Stimulated activated CD8-positive, alpha-beta memory T cell treated with anti-CD3 and anti-CD28 coated beads, Interleukin-2, amount 100 ng/mL, for 1 hour (primary cell): ENCODE data around the gene MINK1.
A peak's percentile ranks its signal among the peaks of the same experiment; 100 is the strongest.

ENCODE experiments used
- DNase-seq, 2 donors: peaks; one replicate each; pipeline ENCODE4 v3.0.0-alpha.2; 2020; ENCODE audit warnings: low read depth in 2 of 2

MINK1 gene

DNA sequence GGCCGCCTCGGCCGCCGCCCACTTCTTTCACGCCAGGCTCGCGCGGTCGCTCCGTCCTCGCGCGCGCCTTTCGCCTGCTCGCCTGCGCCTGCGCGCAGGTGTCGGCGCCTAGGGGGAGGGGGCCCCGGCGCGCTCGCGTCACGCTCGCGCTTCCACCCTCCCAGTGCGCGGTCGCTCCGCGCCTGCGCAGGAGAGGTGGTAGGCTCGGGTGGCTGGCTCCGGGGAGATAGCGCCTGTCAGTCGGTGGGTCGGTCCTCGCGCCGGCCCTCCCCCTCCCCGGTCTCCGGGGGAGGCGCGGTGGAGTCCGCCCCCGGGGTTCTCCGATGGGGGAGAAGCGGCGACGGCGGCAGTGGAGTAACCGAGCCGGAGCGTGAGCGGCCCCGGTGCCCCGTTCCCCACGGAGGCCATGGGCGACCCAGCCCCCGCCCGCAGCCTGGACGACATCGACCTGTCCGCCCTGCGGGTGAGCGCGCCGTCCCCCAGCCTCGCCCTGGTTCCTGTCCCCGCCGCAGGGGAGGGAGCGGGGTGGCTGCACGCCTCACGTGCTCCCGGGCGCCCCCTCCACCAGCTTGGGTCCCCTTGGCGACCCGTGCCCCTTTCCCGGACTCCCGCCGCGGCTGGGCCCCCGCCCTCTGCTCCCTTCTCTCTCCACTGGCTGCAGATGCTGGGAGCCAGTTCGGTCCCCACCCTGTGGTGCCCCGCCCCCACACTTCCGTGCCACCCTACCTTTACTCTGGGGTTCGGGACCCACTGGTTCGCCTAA, at the start of gene MINK1:
MINK1 (plus strand) TSS at position 163 of the 763 bp plus-strand sequence; CDS start at position 407, 244 bp downstream.
- DNase-seq = peak; percentile 79 to 80

- DNase-seq = no peak
These were observed 47.6 kb upstream of the MINK1 start for GRCh38 chr17:4785311-4786105.

DNA sequence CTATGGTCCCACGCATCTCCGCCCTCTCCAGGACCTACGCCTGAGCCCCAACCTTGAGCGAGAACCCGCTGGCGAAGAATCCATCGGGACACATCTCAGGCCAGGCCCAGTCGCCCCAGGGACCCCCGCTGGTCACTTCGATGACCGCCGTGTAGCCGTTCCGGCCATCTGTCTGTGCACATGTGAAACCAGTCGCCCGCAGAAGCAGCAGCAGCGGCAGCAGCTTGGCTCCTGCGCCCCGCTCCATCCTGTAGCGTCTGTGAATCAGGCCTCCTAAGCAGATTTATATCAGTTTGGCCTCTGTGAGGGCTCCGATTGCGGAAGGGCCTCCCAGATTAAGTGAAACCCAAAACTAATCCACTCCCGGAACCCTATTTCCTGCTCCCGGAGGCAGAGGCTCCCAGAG, 47.0 kb upstream of the MINK1 start, which contains the start of gene VMO1:
VMO1 (minus strand) TSS at position 259 of the 406 bp plus-strand sequence; CDS start at position 247, 12 bp downstream.
- DNase-seq = no peak

DNA sequence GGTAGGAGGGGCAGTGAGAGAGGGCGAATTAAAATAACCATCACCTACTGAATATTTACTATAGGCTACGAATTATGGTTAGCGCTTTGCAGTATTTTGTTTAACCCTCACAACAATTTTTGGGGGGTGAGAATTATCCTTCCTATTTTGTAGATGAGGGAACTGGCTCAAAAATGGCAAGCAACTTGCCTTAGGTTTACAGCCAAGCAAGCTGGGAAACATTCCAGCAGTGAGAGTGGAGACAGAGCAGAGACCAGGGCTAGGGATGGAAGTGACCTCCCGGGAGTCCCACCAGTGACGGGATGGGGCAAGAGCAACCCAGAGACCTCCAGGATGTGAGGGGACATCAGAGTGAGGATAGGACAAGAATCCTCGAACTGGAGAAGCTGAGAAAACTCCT, 46.6 kb upstream of the MINK1 start:
- DNase-seq = no peak

- DNase-seq = no peak
These were observed 44.9 kb upstream of the MINK1 start for GRCh38 chr17:4788159-4788806.

- no peak for DNase-seq
These were observed 44.1 kb upstream of the MINK1 start, which contains the start of gene GLTPD2 for GRCh38 chr17:4788807-4789700. TSS of gene GLTPD2 (plus strand) at chr17:4788964. CDS start at chr17:4789012, 48 bp downstream.

GRCh38 chr17:4789701-4789950, 43.5 kb upstream of the MINK1 start:
- DNase-seq = no peak

- peak; percentile 50 to 66 for DNase-seq
These were observed 43.0 kb upstream of the MINK1 start for GRCh38 chr17:4789951-4790704.

- DNase-seq = no peak
These were observed 42.4 kb upstream of the MINK1 start for GRCh38 chr17:4790705-4791088.

- no peak for DNase-seq
These were observed 38.0 kb upstream of the MINK1 start for GRCh38 chr17:4795168-4795567.

DNA sequence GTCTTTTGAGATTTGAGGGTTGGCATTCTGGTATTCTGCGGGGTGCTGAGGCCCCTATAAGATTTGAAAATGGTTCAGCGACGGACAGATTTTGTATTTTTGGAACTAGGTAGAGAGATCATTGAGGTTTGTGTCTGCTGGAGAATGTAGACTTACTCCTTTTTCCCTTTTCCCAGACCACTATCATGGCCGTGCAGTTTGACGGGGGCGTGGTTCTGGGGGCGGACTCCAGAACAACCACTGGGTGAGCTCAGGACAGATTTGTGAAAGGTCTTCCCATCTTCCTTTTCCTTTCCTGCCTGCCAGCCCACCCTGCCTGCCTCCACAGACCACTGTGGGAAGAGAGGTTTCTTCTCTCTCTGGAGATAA, 36.6 kb upstream of the MINK1 start:
- DNase-seq = no peak

GRCh38 chr17:4800462-4801196, 32.5 kb upstream of the MINK1 start:
- no peak for DNase-seq

DNA sequence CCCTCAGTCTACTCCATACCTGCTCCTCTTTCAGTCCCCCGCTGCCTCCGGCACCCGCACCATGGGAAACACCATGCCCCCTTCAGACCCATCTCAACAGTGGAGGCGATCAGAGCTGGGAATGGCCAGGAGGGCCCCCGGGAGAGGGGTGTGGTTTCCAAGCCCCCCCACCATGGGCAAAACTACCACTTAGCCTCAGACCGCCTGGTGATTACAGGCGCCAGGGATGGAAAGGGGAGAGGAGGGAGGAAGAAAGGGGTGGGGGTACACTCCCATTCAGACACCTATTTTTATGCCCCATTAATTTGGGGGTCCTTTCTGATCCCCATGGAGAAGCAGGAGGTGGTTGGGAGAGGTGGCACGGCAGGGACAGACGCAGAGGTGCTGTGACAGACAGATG, 30.9 kb upstream of the MINK1 start, which contains the start of gene C17orf114:
C17orf114 (minus strand) TSS at position 101 of the 400 bp plus-strand sequence.
- no peak for DNase-seq

GRCh38 chr17:4806456-4806776, 26.7 kb upstream of the MINK1 start:
- no peak for DNase-seq

DNA sequence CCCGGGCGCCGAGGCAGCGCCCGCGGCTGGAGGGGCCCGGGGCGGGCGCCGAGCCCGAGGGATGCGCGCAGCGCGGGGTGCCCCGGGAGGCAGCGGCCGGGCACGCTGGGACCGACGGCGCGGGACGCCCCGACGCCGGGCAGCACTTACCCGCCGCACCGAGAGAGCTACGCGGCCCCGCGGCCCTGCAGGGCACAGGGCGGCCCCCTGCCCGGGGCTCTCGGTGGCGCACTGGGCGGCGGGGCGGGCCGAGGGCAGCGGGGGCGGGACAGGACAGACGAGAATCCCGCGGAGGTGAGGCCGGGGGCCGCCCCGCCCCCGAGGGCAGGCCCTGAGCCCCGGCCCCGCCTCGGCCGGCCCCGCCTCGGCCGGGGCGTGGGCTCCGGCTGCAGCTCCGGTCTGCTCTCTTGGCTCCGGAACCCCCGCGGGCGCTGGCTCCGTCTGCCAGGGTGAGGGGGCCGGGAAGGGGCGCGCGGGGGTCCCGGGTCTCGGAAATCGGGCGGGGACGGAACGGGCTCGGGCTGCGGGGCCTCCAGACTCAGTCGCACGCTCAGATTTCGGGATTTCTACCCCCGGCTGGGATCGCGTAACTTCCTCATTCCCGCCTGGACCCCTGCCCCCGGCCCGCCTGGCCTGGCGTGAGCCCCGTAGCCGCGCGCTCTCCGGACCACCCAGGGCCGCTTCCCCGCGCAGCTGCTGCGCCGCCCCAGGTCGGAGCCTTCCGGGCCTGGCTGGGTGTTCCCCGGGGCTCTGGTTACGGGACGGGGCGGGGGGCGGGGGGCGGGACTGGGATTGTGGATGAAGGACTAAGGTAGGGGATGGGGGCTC, 26.1 kb upstream of the MINK1 start, which contains the start of gene PLD2:
PLD2 (plus strand) TSS at position 376 of the 828 bp plus-strand sequence. CDS start 621 bp downstream, outside the sequence.
- peak; percentile 65 to 75 for DNase-seq

- no peak for DNase-seq
These were observed 25.3 kb upstream of the MINK1 start for GRCh38 chr17:4807605-4808377.

DNA sequence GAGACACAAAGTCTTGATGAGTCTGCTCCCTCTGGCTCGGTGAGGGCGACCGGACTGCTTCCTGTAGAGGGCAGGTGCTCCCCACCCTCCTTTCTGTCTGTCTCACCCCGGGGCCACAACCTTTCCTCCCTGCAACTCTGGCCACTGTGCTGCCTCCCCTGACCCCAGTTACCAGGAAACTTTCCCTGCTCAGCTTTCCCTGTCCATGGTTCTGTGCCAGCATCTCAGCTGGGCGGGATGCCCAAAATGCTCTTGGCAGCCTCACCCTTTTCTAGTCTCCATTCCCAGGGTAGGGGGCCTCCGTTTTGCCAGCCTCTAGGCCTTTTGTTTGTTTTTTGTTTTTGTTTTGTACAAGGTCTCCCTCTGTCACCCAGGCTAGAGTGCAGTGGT, 24.8 kb upstream of the MINK1 start:
- no peak for DNase-seq

GRCh38 chr17:4810696-4811290, 22.3 kb upstream of the MINK1 start:
- no peak for DNase-seq
